BLaER1 (cell line): ENCODE data around the gene ANKRD34B.

ENCODE experiments used
- H3K27ac ChIP-seq: shearing (Covaris generic); formaldehyde crosslinking; 2 replicates; pipeline ENCODE4 v1.8.1; 2022
- H3K27me3 ChIP-seq: shearing (Covaris generic); formaldehyde crosslinking; 2 replicates; pipeline ENCODE4 v1.8.1; 2022
- H3K36me3 ChIP-seq: shearing (Covaris generic); formaldehyde crosslinking; 2 replicates; pipeline ENCODE4 v1.8.1; 2022
- H3K4me1 ChIP-seq: shearing (Covaris generic); formaldehyde crosslinking; 2 replicates; pipeline ENCODE4 v1.8.1; 2022
- H3K4me2 ChIP-seq: shearing (Covaris generic); formaldehyde crosslinking; 2 replicates; pipeline ENCODE4 v1.8.1; 2022
- H3K4me3 ChIP-seq: shearing (Covaris generic); formaldehyde crosslinking; 2 replicates; pipeline ENCODE4 v1.8.1; 2022
- H3K9ac ChIP-seq: shearing (Covaris generic); formaldehyde crosslinking; 2 replicates; pipeline ENCODE4 v1.8.1; 2022
- H3K9me3 ChIP-seq: shearing (Covaris generic); formaldehyde crosslinking; 2 replicates; pipeline ENCODE4 v1.8.1; 2022
- H4K20me1 ChIP-seq: shearing (Covaris generic); formaldehyde crosslinking; 2 replicates; pipeline ENCODE4 v1.8.1; 2022
- Cebpa-rat ChIP-seq: shearing (Covaris generic); IDR thresholded peaks from 2 replicates; pipeline ENCODE4 v1.8.1; 2022

ANKRD34B gene

GRCh38 chr5:80540691-80541090 lies 29.4 kb downstream of the ANKRD34B start:
- Histone ChIP-seq H3K9me3 (no peaks in the 10 kb centered on the region; the same call in 1 of the 2 replicates), H3K4me1 (no peaks in the 10 kb centered on the region), H3K27ac (no peak overlapping the region), H3K4me2 (no peak overlapping the region), H4K20me1 (no peaks in the 10 kb centered on the region), H3K36me3 (no peaks in the 10 kb centered on the region), H3K9ac (no peak overlapping the region), H3K4me3 (no peak overlapping the region), H3K27me3 (no peaks in the 10 kb centered on the region)
- no peak for TF ChIP-seq Cebpa-rat

DNA sequence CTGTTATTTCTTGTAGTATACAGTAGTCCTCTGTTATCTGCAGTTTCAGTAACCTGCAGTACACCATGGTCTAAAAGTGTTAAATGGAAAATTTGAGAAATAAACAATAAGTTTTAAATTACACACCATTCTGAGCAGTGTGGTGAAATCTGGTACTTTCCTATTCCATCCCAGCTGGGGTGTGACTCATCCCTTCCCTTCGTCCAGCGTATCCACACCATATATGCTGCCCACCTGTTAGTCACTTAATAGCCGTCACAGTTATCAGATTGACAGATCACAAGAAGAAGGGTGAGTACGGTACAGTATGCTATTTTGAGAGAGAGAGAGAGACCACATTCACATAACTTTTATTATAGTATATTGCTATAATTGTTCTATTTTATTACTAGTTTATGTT lies 53.3 kb downstream of the ANKRD34B start:
- Histone ChIP-seq H3K27ac (no peak overlapping the region), H3K4me2 (no peak overlapping the region), H3K9ac (no peak overlapping the region), H3K36me3 (no peaks in the 10 kb centered on the region), H3K9me3 (no peaks in the 10 kb centered on the region), H3K4me1 (no peaks in the 10 kb centered on the region), H3K4me3 (no peak overlapping the region), H4K20me1 (no peaks in the 10 kb centered on the region), H3K27me3 (no peaks in the 10 kb centered on the region)
- no peak for TF ChIP-seq Cebpa-rat

GRCh38 chr5:80509362-80509761 lies 60.7 kb downstream of the ANKRD34B start:
- H3K4me2 ChIP-seq: no peak overlapping the region
- H3K4me1 ChIP-seq: peaks cover 7% of the 10 kb centered on the region
- no peak overlapping the region for H3K4me3 ChIP-seq
- H3K9me3 ChIP-seq: peaks cover 5% of the 10 kb centered on the region; the same call in 1 of the 2 replicates
- no peak for TF ChIP-seq Cebpa-rat
- H3K36me3 ChIP-seq: no peaks in the 10 kb centered on the region
- H4K20me1 ChIP-seq: no peaks in the 10 kb centered on the region
- H3K27ac ChIP-seq: no peak overlapping the region
- H3K9ac ChIP-seq: no peak overlapping the region
- H3K27me3 ChIP-seq: no peaks in the 10 kb centered on the region

DNA sequence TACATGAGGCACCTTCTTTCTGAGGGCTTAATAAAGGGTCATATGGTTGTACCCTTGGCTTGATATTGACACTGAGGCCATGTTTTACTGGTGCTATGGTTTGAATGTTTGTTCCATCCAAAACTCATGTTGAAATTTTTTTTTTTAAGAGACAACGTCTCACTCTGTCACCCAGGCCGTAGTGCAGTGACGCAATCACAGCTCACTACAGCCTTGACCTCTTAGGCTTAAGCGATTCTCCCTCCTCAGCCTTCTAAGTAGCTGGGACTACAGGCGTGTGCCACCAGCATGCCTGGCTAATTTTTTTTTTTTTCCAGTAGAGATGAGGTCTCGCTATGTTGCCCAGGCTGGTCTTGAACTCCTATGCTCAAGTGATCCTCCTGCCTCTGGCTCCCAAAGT lies 61.2 kb downstream of the ANKRD34B start:
- H3K9me3 ChIP-seq: peaks cover 5% of the 10 kb centered on the region; the same call in 1 of the 2 replicates
- no peak overlapping the region for H3K4me3 ChIP-seq
- no peaks in the 10 kb centered on the region for H3K36me3 ChIP-seq
- peaks cover 12% of the 10 kb centered on the region for H3K4me1 ChIP-seq
- no peaks in the 10 kb centered on the region for H3K27me3 ChIP-seq
- no peak overlapping the region for H3K9ac ChIP-seq
- TF ChIP-seq Cebpa-rat: no peak
- no peak overlapping the region for H3K27ac ChIP-seq
- no peak overlapping the region for H3K4me2 ChIP-seq
- H4K20me1 ChIP-seq: no peaks in the 10 kb centered on the region

DNA sequence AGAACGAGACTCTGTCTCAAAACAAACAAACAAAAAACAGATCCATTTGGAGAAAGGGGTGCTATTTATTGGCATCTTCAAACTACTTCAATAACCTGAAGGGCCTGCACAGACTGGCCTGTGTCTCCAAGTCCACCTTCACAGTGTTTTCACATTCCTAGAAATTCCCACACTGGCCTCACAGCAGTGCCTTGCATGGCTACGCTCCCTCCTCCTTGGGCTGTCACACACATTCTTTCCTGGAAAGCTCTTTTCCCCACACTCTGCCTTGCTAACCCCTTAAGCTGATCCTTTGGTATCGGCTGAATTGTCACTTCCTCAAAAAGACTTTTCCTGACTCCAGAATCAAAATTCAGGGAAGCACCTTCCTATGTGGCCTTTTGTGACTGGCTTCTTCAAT lies 62.4 kb downstream of the ANKRD34B start:
- H3K9me3 ChIP-seq: peaks cover 5% of the 10 kb centered on the region; the same call in 1 of the 2 replicates
- no peaks in the 10 kb centered on the region for H4K20me1 ChIP-seq
- no peaks in the 10 kb centered on the region for H3K36me3 ChIP-seq
- H3K4me3 ChIP-seq: no peak overlapping the region
- H3K27ac ChIP-seq: no peak overlapping the region
- no peaks in the 10 kb centered on the region for H3K27me3 ChIP-seq
- no peak overlapping the region for H3K9ac ChIP-seq
- no peak for TF ChIP-seq Cebpa-rat
- H3K4me2 ChIP-seq: no peak overlapping the region
- H3K4me1 ChIP-seq: peaks cover 24% of the 10 kb centered on the region
